LHCN-M2 (cell line): Measurements from ENCODE around the gene PDE11A. TPM values are rescaled to one million over a fixed set of nuclear protein-coding genes. Genes with fewer than 3 reads are reported as not detected.
A peak's percentile ranks its signal among the peaks of the same experiment; 100 is the strongest.
"Not testable (repeated sequence)": the region's sequence is repeated elsewhere in the genome, so short reads cannot be mapped to it uniquely, and the experiment has no call there.

ENCODE experiments used
- DNase-seq: peaks from one replicate; pipeline ENCODE4 v3.0.0-alpha.2; 2012; ENCODE audit warnings: low read depth
- total RNA-seq: library from RNA; depleted of rRNA; stranded (reverse); fragments of >200 nt; gene quantifications from 2 replicates; pipeline ENCODE4 v1.2.3, GENCODE V29; 2014

The PDE11A gene
- total RNA-seq, 1 experiment from 2014 or later, result not detected

- DNase-seq, result no peak
Observed at GRCh38 chr2:178074123-178075005, 1.8 kb upstream of the PDE11A start.

GRCh38 chr2:178072000-178072382 lies 586 bp downstream of the PDE11A start:
- no peak for DNase-seq

GRCh38 chr2:178070824-178071223 lies 1.8 kb downstream of the PDE11A start:
- DNase-seq, result no peak

GRCh38 chr2:178069551-178069950 lies 3.0 kb downstream of the PDE11A start:
- DNase-seq, result no peak

GRCh38 chr2:178068823-178069454 lies 3.6 kb downstream of the PDE11A start:
- no peak for DNase-seq

- peak; percentile 27 for DNase-seq
Observed at GRCh38 chr2:178066890-178067669, 5.5 kb downstream of the PDE11A start.

- DNase-seq, result no peak
Observed at GRCh38 chr2:178066324-178066723, 6.3 kb downstream of the PDE11A start.

GRCh38 chr2:178059681-178060080 lies 12.9 kb downstream of the PDE11A start:
- DNase-seq, result no peak

GRCh38 chr2:178059111-178059510 lies 13.5 kb downstream of the PDE11A start:
- no peak for DNase-seq

- DNase-seq, result no peak
Observed at GRCh38 chr2:178057179-178057680, 15.3 kb downstream of the PDE11A start.

GRCh38 chr2:178056345-178056744 lies 16.2 kb downstream of the PDE11A start:
- no peak for DNase-seq

GRCh38 chr2:178051257-178051656 lies 21.3 kb downstream of the PDE11A start:
- DNase-seq, result not testable (repeated sequence)

- no peak for DNase-seq
Observed at GRCh38 chr2:178047391-178047790, 25.2 kb downstream of the PDE11A start.

GRCh38 chr2:178044836-178045235 lies 27.7 kb downstream of the PDE11A start:
- no peak for DNase-seq

- DNase-seq, result no peak
Observed at GRCh38 chr2:178043266-178043665, 29.3 kb downstream of the PDE11A start.

GRCh38 chr2:178033583-178033982 lies 39.0 kb downstream of the PDE11A start:
- not testable (repeated sequence) for DNase-seq

- no peak for DNase-seq
Observed at GRCh38 chr2:178029342-178029741, 43.2 kb downstream of the PDE11A start.

- no peak for DNase-seq
Observed at GRCh38 chr2:178025551-178026185, 46.9 kb downstream of the PDE11A start.

GRCh38 chr2:178018141-178018540 lies 54.4 kb downstream of the PDE11A start:
- no peak for DNase-seq

GRCh38 chr2:178016612-178017011 lies 56.0 kb downstream of the PDE11A start:
- no peak for DNase-seq

- no peak for DNase-seq
Observed at GRCh38 chr2:178012639-178013038, 59.9 kb downstream of the PDE11A start.
